B cell (primary cell): Measurements from ENCODE around the gene ANKRD30B.
"Not testable (repeated sequence)": the region's sequence is repeated elsewhere in the genome, so short reads cannot be mapped to it uniquely, and the experiment has no call there.

Source experiments
- CTCF ChIP-seq: fragments of 200-600 bp; IDR thresholded peaks from one replicate; pipeline ENCODE4 v1.8.0; 2022; ENCODE audit warnings: antibody characterized with exemption, mild to moderate bottlenecking
- EZH2 ChIP-seq: IDR thresholded peaks from 2 replicates; pipeline ENCODE4 v1.6.1; 2012; ENCODE audit warnings: borderline replicate concordance, low read depth, mild to moderate bottlenecking, moderate library complexity, low read length; ENCODE audit not compliant: insufficient read depth, poor library complexity, severe bottlenecking

- TF ChIP-seq CTCF, EZH2: not testable (repeated sequence)
Measured at GRCh38 chr18:14721569-14721968, 26.4 kb upstream of the ANKRD30B start.
